Neural crest cell (in vitro differentiated cells): ENCODE data around the gene CDK14. TPM values are rescaled to one million over a fixed set of nuclear protein-coding genes. Genes with fewer than 3 reads are reported as not detected.

ENCODE experiments used
- DNase-seq: peaks from one replicate; pipeline ENCODE4 v3.0.0; 2021; ENCODE audit warnings: low read depth, mixed read lengths, low spot score
- H3K27ac Mint-ChIP-seq: one replicate; pipeline ENCODE4 v1.8.0; 2021; ENCODE audit warnings: mild to moderate bottlenecking, mixed read lengths; ENCODE audit not compliant: unreplicated experiment
- H3K27me3 Mint-ChIP-seq: 2 replicates; pipeline ENCODE4 v1.8.0; 2021; ENCODE audit warnings: low read depth, mild to moderate bottlenecking, mixed read lengths
- H3K36me3 Mint-ChIP-seq: 2 replicates; pipeline ENCODE4 v1.8.0; 2021; ENCODE audit warnings: low read depth, mild to moderate bottlenecking, mixed read lengths
- H3K4me1 Mint-ChIP-seq: 2 replicates; pipeline ENCODE4 v1.8.0; 2021; ENCODE audit warnings: mixed read lengths
- H3K4me3 Mint-ChIP-seq: one replicate; pipeline ENCODE4 v1.8.0; 2021; ENCODE audit warnings: mild to moderate bottlenecking, mixed read lengths
- H3K9me3 Mint-ChIP-seq: 2 replicates; pipeline ENCODE4 v1.8.0; 2021; ENCODE audit warnings: mixed read lengths
- CTCF ChIP-seq: fragments of 200-600 bp; sonication (generic); conservative IDR thresholded peaks from 2 replicates; pipeline ENCODE4 v1.5.0; 2021; ENCODE audit warnings: antibody characterized with exemption, mild to moderate bottlenecking
- total RNA-seq: library from RNA; stranded (reverse); gene quantifications from 2 replicates; pipeline ENCODE4 v1.2.1, GENCODE V29; 2021

Gene CDK14
- total RNA-seq, 1 donor from 2014 or later, result 49.6 TPM

- Mint-ChIP-seq H3K4me3 (no peak overlapping the region), H3K27ac (peak overlapping the region; percentile 65)
- DNase-seq, result no peak
These were observed 25.6 kb downstream of the CDK14 start for GRCh38 chr7:90621747-90622140.

GRCh38 chr7:90622670-90623069 lies 26.5 kb downstream of the CDK14 start:
- H3K36me3 Mint-ChIP-seq, result no peaks in the 10 kb centered on the region
- no peak overlapping the region for H3K27ac Mint-ChIP-seq
- DNase-seq, result no peak
- no peaks in the 10 kb centered on the region for H3K27me3 Mint-ChIP-seq
- no peak overlapping the region for H3K4me3 Mint-ChIP-seq
- peaks cover 38% of the 10 kb centered on the region for H3K4me1 Mint-ChIP-seq
- H3K9me3 Mint-ChIP-seq, result no peaks in the 10 kb centered on the region
- TF ChIP-seq CTCF, result no peak

More at GRCh38 chr7:90621747-90622140, 25.6 kb downstream of the CDK14 start:
- Mint-ChIP-seq H3K36me3 (no peaks in the 10 kb centered on the region), H3K27me3 (no peaks in the 10 kb centered on the region), H3K4me1 (peaks cover 38% of the 10 kb centered on the region), H3K9me3 (no peaks in the 10 kb centered on the region)
- TF ChIP-seq CTCF, result no peak

GRCh38 chr7:90624225-90624911 lies 28.2 kb downstream of the CDK14 start:
- DNase-seq, result no peak
- Mint-ChIP-seq H3K27me3 (no peaks in the 10 kb centered on the region), H3K4me1 (peaks cover 41% of the 10 kb centered on the region), H3K4me3 (no peak overlapping the region), H3K36me3 (no peaks in the 10 kb centered on the region), H3K9me3 (no peaks in the 10 kb centered on the region), H3K27ac (no peak overlapping the region)
- TF ChIP-seq CTCF, result no peak

GRCh38 chr7:90625051-90625450 lies 28.9 kb downstream of the CDK14 start:
- Mint-ChIP-seq H3K4me1 (peaks cover 42% of the 10 kb centered on the region), H3K27ac (no peak overlapping the region), H3K4me3 (no peak overlapping the region), H3K36me3 (no peaks in the 10 kb centered on the region), H3K27me3 (no peaks in the 10 kb centered on the region), H3K9me3 (no peaks in the 10 kb centered on the region)
- DNase-seq, result no peak
- TF ChIP-seq CTCF, result no peak

GRCh38 chr7:90625562-90625961 lies 29.4 kb downstream of the CDK14 start:
- no peak for DNase-seq
- Mint-ChIP-seq H3K4me1 (peaks cover 42% of the 10 kb centered on the region), H3K4me3 (no peak overlapping the region)

More at GRCh38 chr7:90625562-90625961, 29.4 kb downstream of the CDK14 start:
- Mint-ChIP-seq H3K27ac (no peak overlapping the region), H3K9me3 (no peaks in the 10 kb centered on the region), H3K27me3 (no peaks in the 10 kb centered on the region), H3K36me3 (no peaks in the 10 kb centered on the region)
- no peak for TF ChIP-seq CTCF
